ENCODE measurements around the gene RARRES2. TPM values are rescaled to one million over a fixed set of nuclear protein-coding genes. Genes with fewer than 3 reads are reported as not detected.

The RARRES2 gene
- total RNA-seq, 1 experiment from 2014 or later: 2.1 TPM

GRCh38 chr7:150367677-150368095 lies 26.3 kb upstream of the RARRES2 start:
- ChIA-PET RAD21 (ENCODE audit: low non-redundant PET in 1 of 2, low total read pairs in 2 of 2, uncharacterized antibody in 2 of 2, unreplicated experiment in 2 of 2) (no interaction called here), POLR2A (interaction anchor here (0.6 to 2.6 kb wide), 2 partner anchors 10 to 42 kb away, joined by 5 to 15 read pairs; no protein-coding TSS in a partner anchor), CTCF (no interaction called here)
- Histone ChIP-seq H3K9me3 (ENCODE audit: control insufficient read depth in 1 of 2, insufficient read depth in 1 of 2, low read depth in 1 of 2, low read length in 2 of 2) (no peaks in the 10 kb centered on the region), H2AFZ (ENCODE audit: low read depth, low read length, poor library complexity, severe bottlenecking) (no peak overlapping the region), H3K4me1 (ENCODE audit: control insufficient read depth in 1 of 2, insufficient read depth in 2 of 2, low read length in 2 of 2) (peaks cover 13 to 24% of the 10 kb centered on the region in 2 experiments), H3K4me3 (replicated peaks in 1 of 2; ENCODE audit: low read depth in 1 of 2, low read length in 2 of 2) (peak overlapping the region; percentile 76), H3K27ac (ENCODE audit: low read depth, low read length) (peak overlapping the region; percentile 98), H3K9ac (ENCODE audit: low read length) (peak overlapping the region; percentile 89), H3K9me2 (ENCODE audit: insufficient read depth) (no peaks in the 10 kb centered on the region), H3K27me3 (ENCODE audit: insufficient read depth, low read length) (no peaks in the 10 kb centered on the region), H4K20me1 (ENCODE audit: insufficient read depth) (no peaks in the 10 kb centered on the region), H3K36me3 (ENCODE audit: control insufficient read depth in 1 of 2, insufficient read depth in 2 of 2, low read length in 2 of 2) (peaks cover 3 to 5% of the 10 kb centered on the region in 2 experiments; a peak in 2 of 4 replicates), H3K79me2 (ENCODE audit: insufficient read depth, low read length) (peaks cover 34% of the 10 kb centered on the region), H3K4me2 (ENCODE audit: low read length) (peak overlapping the region; percentile 89)
- intact Hi-C loops (cut with micrococcal nuclease): loop anchor here (5.0 to 10.0 kb wide), 2 partner anchors 35 to 63 kb away; no protein-coding TSS in a partner anchor
- BruUV-seq (replicated peaks): TSS peak; percentile 72
- ATAC-seq (peak; percentile 75), DNase-seq (ENCODE audit: low read depth, low spot score) (no peak)
- TF ChIP-seq CEBPB (IDR thresholded peaks at IDR 0.05; ENCODE audit: low read depth): no peak
- TF ChIP-seq POLR2A (IDR thresholded peaks at IDR 0.05; ENCODE audit: borderline replicate concordance, extremely low read depth, insufficient read depth, insufficient read length): no peak
- no peak for TF ChIP-seq RAD21 (IDR thresholded peaks at IDR 0.05; ENCODE audit: low read depth)
- TF ChIP-seq SP1 (IDR thresholded peaks at IDR 0.05; ENCODE audit: low read depth): peak; percentile 63; the same call in 1 of the 2 replicates
- TF ChIP-seq JUND (IDR thresholded peaks at IDR 0.05): peak; percentile 88
- no peak for TF ChIP-seq CTCF (IDR thresholded peaks at IDR 0.05 in 2 of 3, conservative IDR thresholded peaks at IDR 0.05 in 1 of 3; ENCODE audit: borderline replicate concordance in 1 of 3, insufficient read depth in 1 of 3, low read depth in 2 of 3, low read length in 2 of 3)
- no peak for TF ChIP-seq EZH2phosphoT487 (IDR thresholded peaks at IDR 0.05; ENCODE audit: borderline replicate concordance)
- TF ChIP-seq ATF3 (IDR thresholded peaks at IDR 0.05): no peak
- no peak; the same call in 1 of the 2 replicates for TF ChIP-seq EGR1 (IDR thresholded peaks at IDR 0.05; ENCODE audit: low read depth)
- no peak for TF ChIP-seq YY1 (IDR thresholded peaks at IDR 0.05; ENCODE audit: extremely low read depth, insufficient replicate concordance, low read depth, low read length)
- TF ChIP-seq FOSL1 (IDR thresholded peaks at IDR 0.05; ENCODE audit: low read depth): peak; percentile 81
- TF ChIP-seq SRF (IDR thresholded peaks at IDR 0.05; ENCODE audit: low read depth): no peak
- no peak for TF ChIP-seq TCF7L2 (IDR thresholded peaks at IDR 0.05; ENCODE audit: borderline replicate concordance, extremely low read depth, insufficient read depth, insufficient read length)
- TF ChIP-seq ZBTB33 (IDR thresholded peaks at IDR 0.05; ENCODE audit: extremely low read depth, insufficient replicate concordance, low read length): no peak
- no peak for TF ChIP-seq EZH2 (IDR thresholded peaks at IDR 0.05)
- TF ChIP-seq REST (IDR thresholded peaks at IDR 0.05; ENCODE audit: low read depth): no peak
- TF ChIP-seq SIN3A (IDR thresholded peaks at IDR 0.05; ENCODE audit: low read depth): no peak
- TF ChIP-seq POLR2AphosphoS5 (IDR thresholded peaks at IDR 0.05; ENCODE audit: low read depth, low read length): no peak
- TF ChIP-seq ZFX (IDR thresholded peaks at IDR 0.05): no peak
- TF ChIP-seq MAX (IDR thresholded peaks at IDR 0.05): no peak

Measured in HCT116 (cell line).